Muscle of leg (tissue), 11 donors: ENCODE measurements around the gene LRP1-AS. TPM values are rescaled to one million over a fixed set of nuclear protein-coding genes. Genes with fewer than 3 reads are reported as not detected.

ENCODE experiments used
- DNase-seq: peaks from one replicate; pipeline ENCODE4 v3.0.0; 2013
- H3K27ac ChIP-seq: one replicate; pipeline ENCODE4 v1.5.1; 2013; ENCODE audit warnings: mild to moderate bottlenecking, low read length, control low read depth
- H3K27me3 ChIP-seq: one replicate; pipeline ENCODE4 v1.6.1; 2013; ENCODE audit warnings: low read length; ENCODE audit not compliant: control insufficient read depth, insufficient read depth
- H3K36me3 ChIP-seq: one replicate; pipeline ENCODE4 v1.6.1; 2013; ENCODE audit warnings: low read length; ENCODE audit not compliant: control insufficient read depth, insufficient read depth
- H3K4me1 ChIP-seq: one replicate; pipeline ENCODE4 v1.6.1; 2013; ENCODE audit warnings: low read length; ENCODE audit not compliant: control insufficient read depth, insufficient read depth
- H3K4me3 ChIP-seq: one replicate; pipeline ENCODE4 v1.5.1; 2013; ENCODE audit warnings: low read length, control low read depth
- H3K9me3 ChIP-seq: replicated peaks from 2 replicates; pipeline ENCODE4 v1.6.1; 2013; ENCODE audit warnings: low read depth, low read length; ENCODE audit not compliant: control insufficient read depth
- WGBS: methylation state at CpG from one replicate; pipeline ENCODE4 v1.1.5; 2013; ENCODE audit warnings: missing lambda C conversion rate; ENCODE audit not compliant: insufficient coverage; 5-methylcytosine and 5-hydroxymethylcytosine counted together
- polyA plus RNA-seq, 8 donors: library from polyadenylated mRNA; unstranded; fragments of 120-200 nt; gene quantifications; one replicate each; pipeline versions ENCODE4 v1.2.1 to v1.2.3, GENCODE V29; 2013; ENCODE audit warnings: inconsistent platforms in 1 of 8, low replicate concordance in 1 of 8; ENCODE audit not compliant: insufficient read length in 8 of 8, insufficient read depth in 1 of 8
- total RNA-seq: library from RNA; stranded (reverse); fragments of 120-200 nt; gene quantifications from one replicate; pipeline ENCODE4 v1.2.4, GENCODE V29; 2013

LRP1-AS gene
- total and polyA plus RNA-seq, 9 donors: 0.45 to 1.7 (median 0.77) TPM; not detected in 2

DNA sequence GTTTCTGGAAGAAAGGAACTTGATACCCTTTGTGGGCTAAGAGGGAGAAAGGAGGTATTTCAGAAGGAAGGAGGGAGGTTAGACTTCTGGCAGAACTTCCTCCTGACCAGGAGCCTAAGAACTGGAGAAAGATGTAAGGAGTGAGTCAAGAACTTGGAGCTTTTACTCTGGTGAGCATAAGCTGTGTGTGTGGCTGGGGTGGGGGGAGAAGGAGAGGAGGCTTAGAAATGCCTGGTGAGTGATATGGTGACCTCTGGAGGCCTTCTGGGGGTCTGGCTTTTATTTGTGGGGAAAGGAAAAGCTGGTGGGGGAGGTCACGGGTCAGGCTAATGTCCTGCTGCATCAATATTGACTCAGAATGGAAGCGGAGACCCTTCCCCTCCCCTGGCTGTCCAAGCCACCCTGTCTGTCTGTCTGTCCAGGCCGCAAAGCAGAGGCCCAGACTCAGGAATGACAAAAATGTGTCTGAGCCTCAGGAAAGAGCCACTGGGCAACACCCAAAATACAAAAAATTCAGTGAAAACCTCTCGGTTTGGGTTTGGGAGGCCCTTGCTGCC is 14.3 kb downstream of the LRP1-AS start:
- Histone ChIP-seq H3K27me3 (peaks cover 10% of the 10 kb centered on the region), H3K9me3 (no peaks in the 10 kb centered on the region), H3K27ac (peak overlapping the region; percentile 71), H3K4me1 (peaks cover 80% of the 10 kb centered on the region), H3K4me3 (no peak overlapping the region), H3K36me3 (peaks cover 14% of the 10 kb centered on the region)
- no CpG with 5 or more reads among the region's 4 CpGs for WGBS
- no peak for DNase-seq

DNA sequence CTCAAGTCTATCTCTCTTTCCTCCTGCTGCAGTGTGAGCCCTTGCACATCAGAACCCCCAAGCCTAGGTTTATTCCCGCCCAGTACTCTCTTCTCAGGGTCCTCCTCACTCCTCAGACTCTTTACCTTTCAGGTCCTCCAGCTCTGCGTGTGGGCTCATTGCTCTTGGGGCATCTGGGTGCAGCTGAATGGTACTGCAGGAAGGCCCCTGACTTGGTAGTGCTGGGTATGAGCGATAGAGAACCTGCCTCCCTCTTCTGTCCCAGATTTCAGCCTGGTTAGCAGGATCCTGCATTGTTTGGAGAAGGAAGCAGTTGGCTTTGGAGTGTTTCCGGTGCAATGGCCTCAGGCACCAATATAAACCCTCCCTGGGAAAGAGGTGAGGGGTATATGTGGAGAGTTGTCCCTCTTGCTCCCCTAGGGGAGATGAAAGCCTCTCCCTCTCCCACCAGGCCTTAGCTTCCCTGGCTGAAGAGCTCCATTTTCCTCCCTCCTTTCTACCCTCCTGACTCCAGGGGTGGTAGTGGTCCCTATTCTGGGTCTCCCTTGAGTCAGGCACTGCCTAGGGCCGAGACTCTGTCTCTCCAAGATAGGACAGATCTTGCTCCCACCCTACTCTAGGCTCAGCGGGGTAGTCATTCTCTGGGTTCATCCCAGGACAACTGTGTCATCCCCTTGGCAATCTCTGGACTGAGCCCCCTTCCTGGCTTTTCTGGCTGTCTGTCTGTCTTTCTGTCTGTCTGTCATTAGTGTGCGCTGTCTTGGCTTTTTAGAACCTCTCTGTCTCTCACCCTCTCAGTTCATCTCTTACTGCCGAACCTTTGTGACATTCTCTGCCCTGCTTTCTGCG is 15.3 kb downstream of the LRP1-AS start:
- peaks cover 15% of the 10 kb centered on the region for H3K27me3 ChIP-seq
- no peaks in the 10 kb centered on the region for H3K9me3 ChIP-seq
- peaks cover 14% of the 10 kb centered on the region for H3K36me3 ChIP-seq
- H3K4me3 ChIP-seq: peak overlapping the region; percentile 8
- WGBS: 45% methylated on average over 3 of the region's 9 CpGs
- H3K4me1 ChIP-seq: peaks cover 76% of the 10 kb centered on the region
- H3K27ac ChIP-seq: peak overlapping the region; percentile 71
- no peak for DNase-seq

DNA sequence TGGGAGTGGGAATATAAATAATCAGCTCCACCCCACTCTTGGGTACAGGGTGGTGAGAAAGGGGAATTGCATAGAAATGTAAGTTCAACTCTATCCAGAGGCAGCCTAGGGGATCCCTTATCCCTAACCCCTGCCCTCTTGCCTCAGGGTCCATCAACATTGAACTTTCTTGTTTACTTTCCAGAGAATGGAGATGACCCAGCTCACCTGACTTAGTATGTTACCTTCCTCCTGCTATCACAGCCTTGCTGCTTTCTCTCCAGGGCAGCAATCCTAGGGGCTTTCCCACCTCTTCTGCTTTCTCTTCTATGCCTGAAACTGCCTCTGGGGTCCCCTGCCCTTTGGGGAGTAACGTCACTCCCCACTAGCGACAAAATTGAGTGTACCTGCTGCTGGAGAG is 16.5 kb downstream of the LRP1-AS start:
- DNase-seq: no peak
- Histone ChIP-seq H3K27ac (peak overlapping the region; percentile 6), H3K9me3 (no peaks in the 10 kb centered on the region), H3K4me3 (peak overlapping the region; percentile 95), H3K27me3 (peaks cover 22% of the 10 kb centered on the region), H3K4me1 (peaks cover 71% of the 10 kb centered on the region), H3K36me3 (peaks cover 10% of the 10 kb centered on the region)
- WGBS: no CpG with 5 or more reads among the region's 2 CpGs

DNA sequence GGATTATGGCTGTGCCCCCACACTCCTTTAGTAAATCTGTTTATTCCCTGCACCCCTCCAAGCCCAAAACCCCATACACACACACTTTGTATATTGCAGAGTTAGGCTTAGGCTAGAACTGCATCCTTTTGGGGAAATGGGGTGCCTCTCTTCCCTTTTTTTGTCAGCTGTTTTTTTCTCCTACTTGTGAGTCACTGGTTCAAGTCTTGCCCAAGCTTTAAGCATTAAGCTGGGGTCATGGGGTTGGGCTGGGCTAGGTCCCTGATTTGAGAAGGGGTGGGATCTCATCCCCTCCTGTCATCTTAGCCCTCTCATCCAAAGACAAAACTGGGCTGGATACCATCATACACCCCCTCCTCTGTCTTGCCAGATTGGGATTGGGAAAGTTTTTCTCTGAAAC is 17.5 kb downstream of the LRP1-AS start:
- Histone ChIP-seq H3K36me3 (peaks cover 10% of the 10 kb centered on the region), H3K27ac (peak overlapping the region; percentile 56), H3K4me1 (peaks cover 60% of the 10 kb centered on the region), H3K4me3 (peak overlapping the region; percentile 95), H3K9me3 (no peaks in the 10 kb centered on the region), H3K27me3 (peaks cover 22% of the 10 kb centered on the region)
- DNase-seq: peak; percentile 47

DNA sequence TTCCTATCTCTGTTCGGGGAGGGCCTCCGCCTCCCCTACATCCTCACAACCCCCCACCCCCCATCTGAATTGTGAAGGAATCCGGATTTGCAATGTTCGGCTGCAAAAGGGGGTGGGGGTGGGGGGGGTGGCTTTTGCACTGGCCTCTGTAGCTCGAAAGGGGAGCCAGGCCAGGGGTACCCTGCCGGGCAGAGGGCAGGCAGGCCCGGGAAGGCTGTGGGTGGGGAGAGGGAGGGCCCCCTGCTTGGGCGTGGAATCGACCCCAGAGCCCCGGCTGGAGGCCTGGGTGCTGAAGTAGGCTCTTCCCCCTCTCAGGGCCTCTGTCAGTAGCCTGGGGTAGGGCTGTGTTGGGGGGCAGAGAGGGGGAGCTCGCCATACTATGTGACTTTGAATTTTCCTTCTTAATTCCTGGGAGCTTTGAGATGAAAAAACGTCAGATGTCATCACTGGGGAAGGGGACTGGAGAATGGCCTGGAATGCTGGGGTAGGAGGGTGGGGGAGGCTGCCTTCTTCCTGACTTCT is 18.0 kb downstream of the LRP1-AS start:
- WGBS: 0% methylated on average over 2 of the region's 12 CpGs
- Histone ChIP-seq H3K27ac (peak overlapping the region; percentile 69), H3K27me3 (peaks cover 22% of the 10 kb centered on the region), H3K36me3 (peaks cover 10% of the 10 kb centered on the region), H3K4me1 (peaks cover 58% of the 10 kb centered on the region), H3K4me3 (peak overlapping the region; percentile 95), H3K9me3 (no peaks in the 10 kb centered on the region)
- DNase-seq: peak; percentile 44

DNA sequence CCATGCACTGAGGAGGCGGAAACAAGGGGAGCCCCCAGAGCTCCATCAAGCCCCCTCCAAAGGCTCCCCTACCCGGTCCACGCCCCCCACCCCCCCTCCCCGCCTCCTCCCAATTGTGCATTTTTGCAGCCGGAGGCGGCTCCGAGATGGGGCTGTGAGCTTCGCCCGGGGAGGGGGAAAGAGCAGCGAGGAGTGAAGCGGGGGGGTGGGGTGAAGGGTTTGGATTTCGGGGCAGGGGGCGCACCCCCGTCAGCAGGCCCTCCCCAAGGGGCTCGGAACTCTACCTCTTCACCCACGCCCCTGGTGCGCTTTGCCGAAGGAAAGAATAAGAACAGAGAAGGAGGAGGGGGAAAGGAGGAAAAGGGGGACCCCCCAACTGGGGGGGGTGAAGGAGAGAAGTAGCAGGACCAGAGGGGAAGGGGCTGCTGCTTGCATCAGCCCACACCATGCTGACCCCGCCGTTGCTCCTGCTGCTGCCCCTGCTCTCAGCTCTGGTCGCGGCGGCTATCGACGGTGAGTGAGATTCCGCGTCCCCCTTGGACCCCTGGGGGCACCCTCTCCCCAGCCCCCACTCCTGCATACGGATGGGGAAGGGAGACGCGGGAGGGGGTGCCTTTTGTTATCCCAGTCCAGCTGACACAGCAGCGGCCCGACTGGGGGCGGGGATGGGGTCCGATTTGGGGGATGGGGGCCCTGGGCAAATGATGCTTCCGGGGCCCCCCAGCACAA is 18.7 kb downstream of the LRP1-AS start:
- Histone ChIP-seq H3K4me1 (peaks cover 51% of the 10 kb centered on the region), H3K4me3 (peak overlapping the region; percentile 95), H3K36me3 (peaks cover 10% of the 10 kb centered on the region), H3K27ac (peak overlapping the region; percentile 97), H3K27me3 (peaks cover 22% of the 10 kb centered on the region), H3K9me3 (no peaks in the 10 kb centered on the region)
- 0% methylated on average over 2 of the region's 35 CpGs for WGBS
- DNase-seq: no peak

DNA sequence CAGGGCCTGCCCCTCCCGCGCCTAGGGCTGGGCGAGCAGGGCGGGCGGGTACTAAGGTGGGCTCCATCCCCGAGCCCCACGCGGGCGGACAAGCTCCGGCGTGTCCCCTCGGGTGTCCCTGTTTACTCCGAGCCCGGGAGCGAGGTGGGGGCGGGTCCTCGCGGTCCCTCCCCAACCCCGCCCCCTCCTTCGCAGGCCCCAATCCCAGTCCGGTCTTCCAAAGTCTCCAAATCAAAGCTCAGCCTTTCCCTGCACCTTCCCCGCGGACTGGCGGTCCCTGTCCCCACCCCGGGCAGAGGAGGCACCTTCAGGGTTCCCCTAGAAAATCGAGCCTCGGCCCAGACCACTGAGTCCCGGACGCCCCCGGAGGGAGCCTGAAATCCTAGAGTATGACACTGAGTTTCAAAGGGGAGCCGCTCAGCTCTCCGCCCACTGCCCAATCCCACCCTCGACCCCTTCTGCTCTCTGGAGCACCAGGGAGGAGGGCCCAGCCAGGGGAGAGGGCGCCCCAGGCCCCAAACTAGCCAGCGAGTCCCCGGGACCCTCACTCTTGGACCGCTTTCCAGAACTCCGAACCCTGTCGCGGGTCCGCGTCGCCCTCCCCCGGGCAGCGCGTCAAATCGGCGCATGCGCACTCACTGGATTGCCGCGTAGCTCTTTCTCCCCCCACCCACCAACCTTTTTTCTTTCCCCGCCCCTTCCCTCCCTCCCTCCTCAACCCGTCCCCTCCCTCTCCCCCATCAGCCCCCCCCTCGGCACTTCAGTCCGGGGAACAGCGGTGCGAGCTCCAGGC is 19.5 kb downstream of the LRP1-AS start, which contains the start of gene LRP1:
Gene LRP1, plus strand, starts transcription at position 758 of the 793 bp plus-strand sequence. CDS start 482 bp downstream, outside the sequence.
- peaks cover 44% of the 10 kb centered on the region for H3K4me1 ChIP-seq
- H3K4me3 ChIP-seq: peak within 1 kb of the TSS; percentile 95
- H3K9me3 ChIP-seq: no peaks in the 10 kb centered on the region
- WGBS: 0% methylated on average over 40 of the region's 57 CpGs
- H3K36me3 ChIP-seq: peaks cover 10% of the 10 kb centered on the region
- peak within 1 kb of the TSS; percentile 97 for H3K27ac ChIP-seq
- peak; percentile 96 for DNase-seq
- H3K27me3 ChIP-seq: peaks cover 22% of the 10 kb centered on the region

DNA sequence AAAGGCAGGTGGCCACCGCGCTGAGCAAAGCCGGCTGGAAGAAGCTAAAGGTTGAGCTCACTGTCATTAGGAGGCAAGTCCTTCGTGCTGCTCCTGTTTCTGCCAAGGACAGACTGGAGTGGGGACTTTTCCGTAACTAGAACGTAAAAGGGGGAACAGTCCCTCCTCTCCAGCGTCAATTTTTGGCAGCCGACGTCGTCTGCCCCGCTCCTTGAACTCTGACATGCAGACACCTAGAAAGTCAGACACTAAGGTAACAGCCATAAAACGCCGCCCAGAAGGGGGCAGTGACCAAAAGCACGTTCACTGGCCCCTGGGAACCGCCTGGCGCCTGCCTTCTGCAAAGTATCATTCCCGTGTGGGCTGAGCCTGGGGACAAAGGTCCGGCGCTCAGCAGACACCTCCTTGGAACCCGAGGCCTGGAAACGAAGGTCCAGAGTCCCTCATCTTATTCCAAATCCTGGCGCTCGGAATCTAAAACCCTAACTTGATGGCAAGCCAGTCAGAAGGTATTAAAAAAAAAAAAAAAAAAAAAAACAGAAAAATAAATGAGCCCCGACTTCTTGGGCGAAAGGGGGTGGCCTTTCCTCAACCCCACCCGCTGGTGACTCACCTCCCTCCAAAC is 20.2 kb downstream of the LRP1-AS start:
- peaks cover 37% of the 10 kb centered on the region for H3K4me1 ChIP-seq
- WGBS: 3% methylated on average over 20 of the region's 26 CpGs
- H3K36me3 ChIP-seq: peaks cover 4% of the 10 kb centered on the region
- H3K27ac ChIP-seq: peak overlapping the region; percentile 97
- H3K4me3 ChIP-seq: peak overlapping the region; percentile 95
- no peaks in the 10 kb centered on the region for H3K9me3 ChIP-seq
- H3K27me3 ChIP-seq: peaks cover 22% of the 10 kb centered on the region
- DNase-seq: peak; percentile 63

DNA sequence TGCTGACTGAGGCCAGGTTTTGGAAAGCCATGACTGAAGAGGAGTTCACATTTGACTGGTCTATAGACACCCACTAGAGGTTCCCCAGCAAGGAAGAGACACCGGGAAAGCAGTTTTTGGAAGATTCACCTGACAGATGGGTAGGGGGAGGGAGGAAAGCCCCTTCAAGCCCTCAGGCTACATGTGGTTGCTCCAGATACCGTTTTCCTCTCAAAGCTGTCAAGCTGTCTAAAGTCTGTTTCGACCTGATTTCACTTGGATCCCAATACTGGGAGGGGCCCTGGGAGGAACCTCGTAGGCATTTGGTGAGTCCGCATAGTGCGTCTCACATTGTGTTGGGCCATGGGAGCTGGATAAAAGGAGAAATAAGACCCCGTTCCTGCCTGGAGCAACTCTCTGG is 20.9 kb downstream of the LRP1-AS start:
- Histone ChIP-seq H3K27me3 (peaks cover 22% of the 10 kb centered on the region), H3K9me3 (no peaks in the 10 kb centered on the region), H3K4me3 (no peak overlapping the region), H3K27ac (no peak overlapping the region), H3K36me3 (no peaks in the 10 kb centered on the region), H3K4me1 (peaks cover 30% of the 10 kb centered on the region)
- DNase-seq: no peak
- WGBS: 17% methylated on average over 7 of the region's 7 CpGs
